Common myeloid progenitor, CD34-positive (primary cell): ENCODE measurements around the gene ZFP69B. TPM values are rescaled to one million over a fixed set of nuclear protein-coding genes. Genes with fewer than 3 reads are reported as not detected.

Source experiments
- CTCF ChIA-PET: fragments of 350-600 bp; sonication (Branson Sonifier 250); formaldehyde crosslinking; loops from one replicate; lab custom pipeline; 2021; ENCODE audit warnings: antibody characterized with exemption; lab: Charles Lee
- POLR2A ChIA-PET: fragments of 350-600 bp; sonication (Branson Sonifier 250); formaldehyde crosslinking; loops from one replicate; lab custom pipeline; 2021; ENCODE audit warnings: antibody characterized with exemption; lab: Charles Lee
- DNase-seq, 3 donors: peaks; one replicate each; pipeline versions ENCODE4 v3.0.0 to v3.0.0-alpha.2; 2013
- H3K27ac ChIP-seq, 2 experiments: 1 replicate in 1 of 2; 2 replicates in 1 of 2; pipeline ENCODE4 v1.7.0; 2013; ENCODE audit warnings: inconsistent platforms in 2 of 2, low read length in 2 of 2, mild to moderate bottlenecking in 2 of 2, low read depth in 1 of 2, moderate library complexity in 1 of 2; ENCODE audit not compliant: severe bottlenecking in 2 of 2, insufficient read depth in 1 of 2, poor library complexity in 1 of 2
- H3K27me3 ChIP-seq, 5 experiments: replicated peaks in 2 of 5; 1 replicate in 3 of 5; 2 replicates in 2 of 5; pipeline versions ENCODE4 v1.6.1 to v1.7.0; 2013; ENCODE audit warnings: low read length in 4 of 5, mild to moderate bottlenecking in 2 of 5, moderate library complexity in 2 of 5, inconsistent platforms in 1 of 5; ENCODE audit not compliant: insufficient read depth in 5 of 5, control insufficient read depth in 4 of 5
- H3K36me3 ChIP-seq, 4 experiments: 1 replicate in 2 of 4; 2 replicates in 2 of 4; pipeline versions ENCODE4 v1.6.1 to v1.7.0; 2013; ENCODE audit warnings: low read length in 3 of 4, control low read depth in 1 of 4, mild to moderate bottlenecking in 1 of 4; ENCODE audit not compliant: control insufficient read depth in 4 of 4, insufficient read depth in 4 of 4
- H3K4me1 ChIP-seq, 4 experiments: 1 replicate in 3 of 4; 2 replicates in 1 of 4; pipeline versions ENCODE4 v1.6.1 to v1.7.1; 2013; ENCODE audit warnings: low read length in 3 of 4, mild to moderate bottlenecking in 3 of 4, control low read depth in 1 of 4, inconsistent platforms in 1 of 4, moderate library complexity in 1 of 4; ENCODE audit not compliant: control insufficient read depth in 4 of 4, insufficient read depth in 4 of 4; ENCODE audit errors: control extremely low read depth in 1 of 4
- H3K4me3 ChIP-seq, 7 experiments: 1 replicate in 4 of 7; 2 replicates in 3 of 7; pipeline versions ENCODE4 v1.5.1 to v1.7.0; 2013; ENCODE audit warnings: mild to moderate bottlenecking in 7 of 7, low read length in 6 of 7, moderate library complexity in 6 of 7, inconsistent platforms in 2 of 7, low read depth in 2 of 7, control low read depth in 1 of 7; ENCODE audit not compliant: insufficient read depth in 4 of 7, control insufficient read depth in 1 of 7; ENCODE audit errors: extremely low read depth in 1 of 7
- H3K9me3 ChIP-seq, 5 experiments: 1 replicate in 4 of 5; 2 replicates in 1 of 5; pipeline versions ENCODE4 v1.6.1 to v1.7.1; 2013; ENCODE audit warnings: low read length in 4 of 5, mild to moderate bottlenecking in 2 of 5, inconsistent platforms in 1 of 5, low read depth in 1 of 5, moderate library complexity in 1 of 5; ENCODE audit not compliant: control insufficient read depth in 4 of 5, insufficient read depth in 2 of 5; ENCODE audit errors: control extremely low read depth in 1 of 5
- WGBS: methylation state at CpG from one replicate; pipeline ENCODE4 v1.1.5; 2013; ENCODE audit not compliant: insufficient coverage; 5-methylcytosine and 5-hydroxymethylcytosine counted together
- polyA plus RNA-seq: library from polyadenylated mRNA; unstranded; fragments of 120-200 nt; gene quantifications from one replicate; pipeline ENCODE4 v1.2.1, GENCODE V29; 2013

ZFP69B gene
- polyA plus RNA-seq, result 2.0 TPM

- WGBS, result 0% methylated on average over 48 of the region's 64 CpGs
- peak within 1 kb of the TSS; percentile 44 to 80 (median 77) for H3K4me3 ChIP-seq
- H3K27ac ChIP-seq, result peak within 1 kb of the TSS; percentile 41 to 71
- H3K9me3 ChIP-seq, result peaks cover 2 to 40% (median 24%) of the 10 kb centered on the region in 5 experiments
- peaks cover 3 to 17% (median 11%) of the 10 kb centered on the region in 4 experiments for H3K4me1 ChIP-seq
- CTCF ChIA-PET, result interaction anchor here (1.6 kb wide), 1 partner anchor 11 kb away, joined by 6 read pairs; no protein-coding TSS in a partner anchor
- peaks cover 0 to 13% (median 2%) of the 10 kb centered on the region in 4 experiments for H3K36me3 ChIP-seq
- H3K27me3 ChIP-seq, result no peaks in the 10 kb centered on the region
- POLR2A ChIA-PET, result no interaction called here
- peak; percentile 91 to 94 (median 94) for DNase-seq
Observed at GRCh38 chr1:40449684-40450494, at the start of gene ZFP69B. Gene ZFP69B (plus strand): TSS chr1:40450476. CDS start chr1:40450962, 486 bp downstream.

- Histone ChIP-seq H3K4me1 (peaks cover 3 to 32% (median 27%) of the 10 kb centered on the region in 4 experiments), H3K27me3 (no peaks in the 10 kb centered on the region), H3K9me3 (no peaks in the 10 kb centered on the region), H3K27ac (no peak overlapping the region), H3K4me3 (no peak overlapping the region), H3K36me3 (peaks cover 0 to 1% (median under 1%) of the 10 kb centered on the region in 4 experiments)
- DNase-seq, result peak in 2 of 3 donors; percentile 74 to 78
- CTCF ChIA-PET, result interaction anchor here (1.1 to 5.0 kb wide), 7 partner anchors 11 to 257 kb away, joined by 3 to 25 read pairs (median 7); partner anchors contain the start of gene SMAP2
- WGBS, result no CpG with 5 or more reads among the region's 7 CpGs
- POLR2A ChIA-PET, result interaction anchor here (0.6 kb wide), 1 partner anchor 58 kb away, joined by 3 read pairs; no protein-coding TSS in a partner anchor
Observed at GRCh38 chr1:40401473-40402201, 48.6 kb upstream of the ZFP69B start.

GRCh38 chr1:40404670-40405462 is 45.4 kb upstream of the ZFP69B start:
- no peak overlapping the region for H3K27ac ChIP-seq

GRCh38 chr1:40405812-40406211 is 44.5 kb upstream of the ZFP69B start:
- ChIA-PET CTCF (interaction anchor here (1.0 to 3.6 kb wide), 16 partner anchors 11 to 329 kb away, joined by 3 to 23 read pairs (median 6); partner anchors contain the start of gene SMAP2), POLR2A (no interaction called here)
- Histone ChIP-seq H3K27ac (no peak overlapping the region), H3K9me3 (no peaks in the 10 kb centered on the region), H3K27me3 (no peaks in the 10 kb centered on the region), H3K36me3 (peaks cover 11 to 28% (median 22%) of the 10 kb centered on the region in 4 experiments), H3K4me3 (no peak overlapping the region), H3K4me1 (peaks cover 3 to 15% (median 14%) of the 10 kb centered on the region in 4 experiments)
- DNase-seq, result no peak
- no CpG with 5 or more reads among the region's 4 CpGs for WGBS

More at GRCh38 chr1:40404670-40405462, 45.4 kb upstream of the ZFP69B start:
- Histone ChIP-seq H3K9me3 (no peaks in the 10 kb centered on the region), H3K4me3 (peak overlapping the region in 1 of 7 experiments; percentile 54), H3K36me3 (peaks cover 11 to 21% (median 16%) of the 10 kb centered on the region in 4 experiments), H3K27me3 (no peaks in the 10 kb centered on the region), H3K4me1 (peaks cover 3 to 20% (median 16%) of the 10 kb centered on the region in 4 experiments)
- ChIA-PET CTCF (interaction anchor here (0.7 to 3.6 kb wide), 24 partner anchors 11 to 328 kb away, joined by 3 to 23 read pairs (median 5); partner anchors contain the start of genes SMAP2 and TMCO2), POLR2A (no interaction called here)
- DNase-seq, result peak; percentile 77 to 86 (median 82)
- whole genome bisulfite sequencing, result 71% methylated on average over 9 of the region's 11 CpGs

GRCh38 chr1:40407453-40407852 is 42.8 kb upstream of the ZFP69B start:
- CTCF ChIA-PET, result interaction anchor here (1.1 to 2.2 kb wide), 5 partner anchors 33 to 324 kb away, joined by 3 to 12 read pairs (median 4); no protein-coding TSS in a partner anchor
- POLR2A ChIA-PET, result no interaction called here
- peaks cover 13 to 35% (median 28%) of the 10 kb centered on the region in 4 experiments for H3K36me3 ChIP-seq

GRCh38 chr1:40409467-40409866 is 40.8 kb upstream of the ZFP69B start:
- no peak for DNase-seq
- no peaks in the 10 kb centered on the region for H3K27me3 ChIP-seq
- H3K4me3 ChIP-seq, result no peak overlapping the region
- 100% methylated on average over 2 of the region's 4 CpGs for WGBS
- no peaks in the 10 kb centered on the region for H3K9me3 ChIP-seq
- ChIA-PET CTCF (interaction anchor here (0.7 kb wide), 1 partner anchor 71 kb away, joined by 3 read pairs; no protein-coding TSS in a partner anchor), POLR2A (no interaction called here)
- H3K27ac ChIP-seq, result no peak overlapping the region
- peaks cover 23 to 54% (median 45%) of the 10 kb centered on the region in 4 experiments for H3K36me3 ChIP-seq
- peaks cover 0 to 2% (median 0%) of the 10 kb centered on the region in 4 experiments for H3K4me1 ChIP-seq

More at GRCh38 chr1:40407453-40407852, 42.8 kb upstream of the ZFP69B start:
- Histone ChIP-seq H3K4me1 (peaks cover 3 to 8% (median 6%) of the 10 kb centered on the region in 4 experiments), H3K27me3 (no peaks in the 10 kb centered on the region), H3K27ac (no peak overlapping the region), H3K9me3 (no peaks in the 10 kb centered on the region), H3K4me3 (no peak overlapping the region)
- DNase-seq, result no peak
